ENCODE results near the gene HAGHL.
"Not testable (repeated sequence)": the region's sequence is repeated elsewhere in the genome, so short reads cannot be mapped to it uniquely, and the experiment has no call there.

Gene HAGHL

GRCh38 chr16:734208-734980 lies 7.5 kb downstream of the HAGHL start:
- DNase-seq (ENCODE audit: low read depth): no peak

GRCh38 chr16:734981-735881 lies 8.3 kb downstream of the HAGHL start:
- DNase-seq (ENCODE audit: low read depth): no peak

DNA sequence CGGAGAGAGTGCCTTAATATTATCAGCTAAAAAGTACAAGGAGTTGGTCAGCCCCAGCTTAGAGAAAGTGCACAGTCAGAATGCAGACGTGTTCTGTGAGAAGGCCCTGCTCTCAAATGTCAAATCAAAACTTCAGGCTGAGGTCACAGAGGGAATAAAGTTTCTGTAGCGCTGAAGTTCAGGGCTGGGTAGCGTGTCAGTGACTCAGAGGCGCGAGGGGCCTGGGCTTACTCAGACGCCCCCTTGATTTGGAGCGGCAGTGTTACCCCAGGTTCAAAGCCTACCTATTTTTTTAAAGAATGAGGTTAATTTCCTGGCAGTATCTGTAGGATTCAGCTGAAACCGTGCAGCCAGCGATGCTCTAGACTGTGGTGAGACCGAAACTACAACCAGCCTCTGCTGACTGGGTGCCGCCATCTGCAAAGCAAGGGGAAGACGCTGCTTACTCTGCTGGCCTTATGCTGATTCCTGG lies 9.1 kb downstream of the HAGHL start:
- DNase-seq (ENCODE audit: low read depth): no peak

DNA sequence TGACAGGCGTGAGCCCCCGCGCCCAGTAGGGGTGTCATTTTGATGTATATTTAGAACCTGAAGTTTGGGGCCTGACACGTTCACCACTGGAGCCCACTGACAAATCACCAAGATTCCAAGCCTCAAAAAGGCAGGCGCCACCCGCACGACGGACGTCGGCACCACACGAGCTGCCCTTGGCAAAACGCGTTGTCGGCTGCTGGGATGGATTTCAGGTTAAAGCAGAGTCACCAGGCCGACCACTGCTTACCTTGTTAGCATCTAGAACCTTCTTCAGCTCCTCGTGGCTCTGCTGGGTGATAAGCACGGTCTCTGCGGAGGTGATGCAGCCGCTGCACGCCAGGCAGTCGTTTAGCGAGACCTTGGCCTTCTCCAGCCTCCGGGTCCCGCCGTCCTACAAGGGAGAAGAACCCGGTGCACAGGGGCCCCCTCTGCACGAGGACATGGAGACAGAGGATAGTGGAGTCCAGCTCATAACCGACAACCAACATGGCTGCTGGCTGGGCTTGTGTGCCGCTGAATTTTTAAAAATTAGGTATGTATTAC lies 10.1 kb downstream of the HAGHL start:
- no peak for DNase-seq (ENCODE audit: low read depth)

DNA sequence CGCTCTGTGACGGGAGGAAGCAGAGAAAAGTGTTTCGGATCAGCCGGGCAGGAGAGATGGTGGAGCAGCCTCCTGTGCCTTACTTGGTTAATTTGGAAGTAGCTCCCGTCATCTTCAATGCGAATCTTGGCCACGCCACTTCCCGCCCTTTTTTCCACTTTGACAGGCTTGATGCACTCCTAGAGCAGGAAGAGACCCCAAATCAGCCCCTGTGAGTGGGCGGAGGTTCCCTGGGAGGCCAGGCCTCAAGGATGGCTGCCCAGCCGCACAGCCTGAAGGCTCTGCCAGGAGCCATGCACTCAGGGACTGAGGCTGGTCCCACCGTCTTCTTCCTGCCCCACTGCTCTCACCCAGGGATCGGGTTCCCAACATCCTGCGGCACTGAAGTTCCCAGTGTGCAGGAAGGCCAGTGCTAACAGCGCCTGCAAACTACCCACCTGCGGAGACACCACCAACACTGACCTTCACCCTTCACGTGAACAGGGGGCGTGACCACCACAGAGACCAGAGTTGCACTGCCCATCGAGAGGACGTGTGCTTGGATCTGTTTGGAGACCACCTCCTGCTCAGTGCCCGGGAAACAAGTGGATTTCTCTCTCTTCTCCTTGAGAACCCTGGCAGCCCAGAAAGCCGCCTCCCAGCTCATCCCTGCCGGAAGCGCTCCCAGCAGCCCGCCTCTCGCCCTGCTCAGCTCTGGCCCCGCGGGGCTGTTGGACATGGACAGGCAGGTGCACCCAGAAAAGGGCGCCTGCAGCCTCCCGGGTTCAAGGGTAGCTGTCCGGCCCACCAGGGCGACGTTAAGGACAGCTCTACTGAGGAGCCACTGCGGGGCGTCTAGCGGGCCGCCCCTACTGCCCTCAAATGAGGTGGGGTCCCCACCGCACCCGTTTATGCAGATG lies 12.9 kb downstream of the HAGHL start:
- no peak for DNase-seq (ENCODE audit: low read depth)

- no peak for DNase-seq (ENCODE audit: low read depth)
Measured at GRCh38 chr16:740459-740763, 13.5 kb downstream of the HAGHL start.

DNA sequence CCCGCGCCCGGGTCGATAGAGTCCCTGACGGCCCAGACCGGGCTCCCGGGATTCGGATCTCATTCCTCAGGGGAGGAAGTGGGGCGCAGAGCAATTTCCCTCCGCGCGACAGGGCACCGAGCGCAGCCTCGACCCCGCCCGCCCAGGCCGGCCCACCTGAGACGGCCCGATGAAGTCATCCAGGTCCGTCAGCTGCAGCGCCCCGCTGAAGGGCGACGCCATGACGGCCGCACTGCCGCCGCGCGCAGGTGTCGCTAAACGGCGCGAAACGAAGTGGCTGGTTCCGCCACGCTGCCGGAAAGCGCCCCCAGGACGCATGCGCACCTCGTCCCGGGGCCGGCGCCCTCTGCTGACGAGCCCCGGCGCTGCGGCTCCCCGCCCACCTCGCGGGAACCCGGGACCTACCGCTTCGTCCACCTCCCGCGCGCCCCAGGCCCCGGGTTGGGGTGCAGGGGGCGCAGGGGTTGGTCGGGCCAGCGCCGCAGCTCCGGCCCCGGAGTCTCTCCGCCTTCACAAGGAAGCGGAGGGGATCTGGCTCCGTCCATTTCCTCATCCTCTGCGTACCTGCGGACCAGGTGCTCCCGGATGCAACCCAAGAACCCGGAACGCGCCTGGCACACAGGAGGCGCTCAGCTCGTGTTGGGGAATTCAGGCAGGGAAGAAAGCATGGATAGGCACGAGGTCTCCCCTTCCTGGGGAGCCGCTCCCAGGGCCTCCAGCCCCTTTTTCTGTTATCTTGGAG lies 14.0 kb downstream of the HAGHL start, which contains the start of gene CIAO3:
Gene CIAO3 (minus strand): TSS at position 234 of the 742 bp plus-strand sequence. CDS start 12 bp downstream, at position 222.
- peak; percentile 81 for DNase-seq (ENCODE audit: low read depth)

DNA sequence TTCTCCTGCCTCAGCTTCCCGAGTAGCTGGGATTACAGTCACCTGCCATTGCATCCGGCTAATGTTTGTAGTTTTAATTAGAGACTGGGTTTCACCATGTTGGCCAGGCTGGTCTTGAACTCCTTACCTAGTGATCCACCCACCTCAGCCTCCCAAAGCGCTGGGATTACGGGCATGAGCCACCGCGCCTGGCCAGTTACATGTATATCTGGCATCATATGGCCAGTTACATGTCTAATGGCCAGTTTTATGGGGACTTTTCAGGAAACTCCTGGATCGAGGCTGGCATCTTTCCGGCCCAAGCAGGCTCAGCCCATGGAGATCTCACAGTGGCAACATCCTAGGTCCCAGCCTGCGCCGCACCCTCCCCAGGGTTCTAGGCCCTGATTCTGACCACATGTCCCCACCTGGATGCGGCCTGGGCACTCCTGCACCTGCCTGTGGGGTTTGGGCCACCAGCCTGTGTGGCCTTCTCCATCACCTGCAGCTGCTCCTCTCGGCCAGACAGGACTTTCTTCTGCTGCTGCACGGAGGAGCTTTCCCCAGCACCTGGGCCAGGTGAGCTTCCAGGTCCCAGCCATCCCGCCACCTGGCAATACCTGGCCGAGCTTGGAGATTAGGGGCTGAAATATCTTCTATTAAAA lies 15.2 kb downstream of the HAGHL start:
- DNase-seq (ENCODE audit: low read depth): no peak

DNA sequence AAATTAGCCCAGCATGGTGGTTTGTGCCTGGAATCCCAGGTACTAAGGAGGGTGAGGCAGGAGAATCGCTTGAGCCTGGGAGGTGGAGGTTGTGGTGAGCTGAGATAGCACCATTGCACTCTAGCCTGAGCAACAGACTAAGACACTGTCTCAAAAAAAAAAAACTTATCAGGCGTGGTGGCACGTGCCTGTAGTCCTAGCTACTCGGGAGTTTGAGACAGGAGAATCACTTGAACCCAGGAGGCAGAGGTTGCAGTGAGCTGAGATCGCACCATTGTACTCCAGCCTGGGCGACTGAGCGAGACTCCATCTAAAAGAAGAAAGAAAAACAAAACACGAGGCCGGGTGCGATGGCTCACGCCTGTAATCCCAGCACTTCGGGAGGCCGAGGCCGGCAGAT lies 16.0 kb downstream of the HAGHL start:
- not testable (repeated sequence) for DNase-seq (ENCODE audit: low read depth)

DNA sequence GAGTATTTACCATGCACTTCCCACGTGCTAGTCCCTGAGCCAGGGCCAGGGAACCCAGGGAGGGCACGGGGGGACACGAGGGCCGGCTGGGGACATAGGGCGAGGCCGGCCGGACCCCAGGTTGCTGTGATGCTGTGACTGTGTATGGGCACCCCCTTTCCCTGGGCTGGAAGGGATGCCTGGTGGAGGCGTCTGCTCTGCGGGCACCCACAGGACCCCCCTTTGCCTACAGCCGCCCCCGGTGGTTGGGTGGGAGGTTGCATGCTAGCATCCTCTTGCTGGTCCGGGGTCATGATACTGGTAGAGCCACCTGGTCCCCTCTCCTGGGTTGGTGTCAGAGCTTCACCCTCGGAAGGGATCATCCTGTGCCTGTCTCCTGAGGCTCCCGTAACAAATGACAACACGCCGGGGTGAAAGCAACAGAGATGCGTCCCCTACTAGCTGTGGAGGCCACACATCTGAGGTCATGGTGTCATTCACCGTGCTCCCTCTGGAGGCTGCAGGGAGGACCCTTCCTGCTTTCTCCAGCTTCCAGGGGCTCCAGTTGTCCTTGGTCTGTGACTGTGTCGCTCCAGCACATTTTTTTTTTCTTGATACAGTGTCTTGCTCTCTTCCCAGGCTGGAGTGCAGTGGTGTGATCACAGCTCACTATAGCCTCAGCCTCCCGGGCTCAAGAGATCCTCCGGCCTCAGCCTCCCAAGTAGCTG lies 17.0 kb downstream of the HAGHL start:
- no peak for DNase-seq (ENCODE audit: low read depth)

GRCh38 chr16:745739-746138 lies 18.8 kb downstream of the HAGHL start:
- DNase-seq (ENCODE audit: low read depth): no peak

- DNase-seq (ENCODE audit: low read depth): no peak
Measured at GRCh38 chr16:746637-747036, 19.7 kb downstream of the HAGHL start.

GRCh38 chr16:747978-748746 lies 21.3 kb downstream of the HAGHL start:
- DNase-seq (ENCODE audit: low read depth): no peak

DNA sequence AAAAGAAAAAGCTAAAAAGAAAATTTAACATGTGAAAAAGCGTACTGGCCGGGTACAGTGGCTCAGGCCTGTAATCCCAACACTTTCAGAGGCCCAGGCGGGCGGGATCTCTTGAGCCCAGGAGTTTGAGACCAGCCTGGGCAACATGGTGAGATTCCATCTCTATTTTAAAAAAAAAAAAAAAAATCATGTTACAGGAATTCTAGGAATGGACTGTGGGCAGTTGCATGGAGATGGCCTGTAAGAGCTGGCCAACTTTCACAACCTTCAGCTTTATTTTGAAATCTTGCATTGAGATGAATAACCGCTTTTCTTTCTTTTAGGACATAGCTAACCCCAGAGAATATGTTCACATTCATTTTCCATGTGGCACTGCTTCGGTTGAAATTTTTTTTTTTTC lies 22.1 kb downstream of the HAGHL start:
- no peak for DNase-seq (ENCODE audit: low read depth)

DNA sequence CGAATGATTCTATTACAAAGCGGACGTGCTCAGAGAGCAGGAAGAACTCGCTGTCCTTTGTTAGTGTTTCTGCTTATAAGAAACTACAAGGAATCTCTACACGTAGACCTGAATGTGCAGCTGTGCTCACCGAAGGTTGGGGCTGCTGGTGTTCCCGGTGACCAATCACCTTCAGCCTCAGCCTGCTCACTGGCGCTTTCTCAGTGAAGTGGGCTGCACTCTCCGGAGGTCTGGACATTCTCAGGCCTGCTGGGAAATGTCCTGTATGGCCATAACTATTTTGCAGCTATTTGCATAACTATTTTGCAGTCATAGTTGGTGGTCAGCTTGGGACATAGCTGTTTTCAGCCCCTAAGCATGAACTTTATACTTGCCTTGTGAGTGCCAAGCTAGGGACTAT lies 23.6 kb downstream of the HAGHL start:
- no peak for DNase-seq (ENCODE audit: low read depth)

DNA sequence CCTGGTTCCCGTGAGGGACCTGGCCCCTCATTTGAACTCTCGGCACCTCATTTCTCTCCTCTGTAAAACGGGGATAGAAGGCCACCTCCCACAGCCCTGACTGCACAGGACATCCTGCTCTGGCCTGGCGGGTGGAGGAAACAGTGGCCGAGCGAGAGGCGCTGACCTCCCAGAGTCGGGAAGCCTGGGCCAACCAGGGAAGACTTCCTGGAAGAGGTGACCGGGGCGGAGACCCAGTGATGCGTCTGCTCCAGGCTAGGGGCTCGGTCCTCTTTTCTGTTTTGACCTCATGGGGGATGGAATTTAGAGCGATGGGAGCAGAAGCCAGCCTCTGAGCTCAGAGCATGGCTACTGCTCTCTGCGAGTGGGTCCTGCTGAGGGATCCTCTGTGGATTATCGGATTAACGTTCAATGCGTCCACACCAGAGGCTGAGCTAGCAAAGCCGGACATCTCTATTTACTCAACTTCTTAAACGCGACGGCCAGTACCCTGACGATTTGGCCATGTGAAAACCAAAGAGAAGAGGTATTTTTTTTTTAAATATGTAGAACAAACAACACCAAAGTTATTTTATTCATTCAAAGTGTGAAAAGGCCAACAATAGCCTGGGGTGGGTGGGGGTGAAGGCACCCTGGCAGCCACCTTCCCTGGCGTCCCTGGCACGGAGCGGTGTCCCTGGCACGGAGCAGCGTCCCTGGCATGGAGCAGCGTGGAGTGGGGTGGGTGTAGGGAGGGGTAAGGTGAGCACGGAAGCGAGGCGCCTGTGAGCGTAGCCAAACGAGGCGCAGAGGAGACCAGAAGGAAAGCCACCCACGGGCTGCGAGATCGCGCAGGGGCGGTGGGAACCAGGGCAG lies 24.5 kb downstream of the HAGHL start:
- DNase-seq (ENCODE audit: low read depth): no peak

GRCh38 chr16:752007-752312 lies 25.1 kb downstream of the HAGHL start:
- DNase-seq (ENCODE audit: low read depth): no peak

GRCh38 chr16:754121-754607 lies 27.3 kb downstream of the HAGHL start:
- DNase-seq (ENCODE audit: low read depth): not testable (repeated sequence)

Data from T-helper 22 cell (primary cell).